Thoracic aorta (tissue), 2 donors: ENCODE data around the gene ETNK1. TPM values are rescaled to one million over a fixed set of nuclear protein-coding genes. Genes with fewer than 3 reads are reported as not detected.

ENCODE experiments used
- ATAC-seq: fragments of 150-250 bp; one replicate; pipeline ENCODE4 v1.8.0; 2017; ENCODE audit warnings: low read depth; ENCODE audit not compliant: insufficient number of reproducible peaks, low FRiP score
- DNase-seq: peaks from one replicate; pipeline ENCODE4 v3.0.0-alpha.2; 2020; ENCODE audit warnings: low spot score
- H3K27ac ChIP-seq, 2 donors: fragments of 200-600 bp; sonication (generic); 1 replicate in 1 of 2; 2 replicates in 1 of 2; pipeline ENCODE4 v1.5.1; 2016; ENCODE audit warnings: mild to moderate bottlenecking in 2 of 2, moderate library complexity in 2 of 2
- H3K27me3 ChIP-seq: fragments of 200-600 bp; sonication (generic); replicated peaks from 2 replicates; pipeline ENCODE4 v1.6.0; 2016; ENCODE audit warnings: mild to moderate bottlenecking; ENCODE audit not compliant: insufficient read depth
- H3K36me3 ChIP-seq: fragments of 200-600 bp; sonication (generic); one replicate; pipeline ENCODE4 v1.5.1; 2016
- H3K4me1 ChIP-seq, 2 donors: fragments of 200-600 bp; sonication (generic); 1 replicate in 1 of 2; 2 replicates in 1 of 2; pipeline versions ENCODE4 v1.5.1 to v1.6.0; 2016; ENCODE audit warnings: low read depth in 2 of 2, mild to moderate bottlenecking in 1 of 2; ENCODE audit not compliant: control insufficient read depth in 1 of 2
- H3K4me3 ChIP-seq: fragments of 200-600 bp; sonication (generic); 2 replicates; pipeline ENCODE4 v1.5.1; 2016; ENCODE audit warnings: mild to moderate bottlenecking
- H3K9me3 ChIP-seq: fragments of 200-600 bp; sonication (generic); 2 replicates; pipeline ENCODE4 v1.5.1; 2016
- total RNA-seq, 2 donors: library from RNA; depleted of rRNA; stranded (reverse); fragments of >200 nt; gene quantifications; one replicate each; pipeline versions ENCODE4 v1.1.0 to v1.2.3, GENCODE V29; 2016
- TF ChIP-seq, protein P1 (sequence below): fragments of 200-600 bp; sonication (generic); IDR thresholded peaks from one replicate; pipeline ENCODE4 v1.5.1; 2019; ENCODE audit warnings: antibody characterized with exemption

The ETNK1 gene
- total RNA-seq, 2 donors from 2014 or later, result 24.9 to 38.0 TPM

DNA sequence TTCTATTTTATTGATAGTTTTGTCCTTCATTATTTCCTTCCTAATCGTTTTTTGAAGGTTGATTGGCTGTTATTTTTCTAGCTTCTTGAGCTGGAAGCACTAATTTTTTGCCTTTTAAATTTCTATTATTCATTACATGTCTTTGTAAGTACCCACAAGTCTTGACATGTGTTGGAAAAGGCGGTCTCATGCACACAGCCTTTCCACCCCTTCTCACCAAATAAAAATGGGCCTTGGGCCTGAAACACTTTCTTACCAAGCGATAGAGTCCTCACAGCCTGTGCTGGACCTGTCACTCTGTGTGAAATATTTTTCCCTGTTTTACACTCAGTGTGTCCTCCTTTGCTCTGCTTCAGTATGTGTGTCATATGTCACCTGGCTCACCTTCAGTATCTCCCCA lies 9.9 kb downstream of the ETNK1 start:
- ATAC-seq (no peak), DNase-seq (no peak)
- no peaks in the 10 kb centered on the region for H3K36me3 ChIP-seq
- peaks cover 19 to 26% of the 10 kb centered on the region in 2 donors for H3K4me1 ChIP-seq
- TF ChIP-seq, protein P1, sequence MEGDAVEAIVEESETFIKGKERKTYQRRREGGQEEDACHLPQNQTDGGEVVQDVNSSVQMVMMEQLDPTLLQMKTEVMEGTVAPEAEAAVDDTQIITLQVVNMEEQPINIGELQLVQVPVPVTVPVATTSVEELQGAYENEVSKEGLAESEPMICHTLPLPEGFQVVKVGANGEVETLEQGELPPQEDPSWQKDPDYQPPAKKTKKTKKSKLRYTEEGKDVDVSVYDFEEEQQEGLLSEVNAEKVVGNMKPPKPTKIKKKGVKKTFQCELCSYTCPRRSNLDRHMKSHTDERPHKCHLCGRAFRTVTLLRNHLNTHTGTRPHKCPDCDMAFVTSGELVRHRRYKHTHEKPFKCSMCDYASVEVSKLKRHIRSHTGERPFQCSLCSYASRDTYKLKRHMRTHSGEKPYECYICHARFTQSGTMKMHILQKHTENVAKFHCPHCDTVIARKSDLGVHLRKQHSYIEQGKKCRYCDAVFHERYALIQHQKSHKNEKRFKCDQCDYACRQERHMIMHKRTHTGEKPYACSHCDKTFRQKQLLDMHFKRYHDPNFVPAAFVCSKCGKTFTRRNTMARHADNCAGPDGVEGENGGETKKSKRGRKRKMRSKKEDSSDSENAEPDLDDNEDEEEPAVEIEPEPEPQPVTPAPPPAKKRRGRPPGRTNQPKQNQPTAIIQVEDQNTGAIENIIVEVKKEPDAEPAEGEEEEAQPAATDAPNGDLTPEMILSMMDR, result no peak
- no peaks in the 10 kb centered on the region for H3K27me3 ChIP-seq
- no peaks in the 10 kb centered on the region for H3K9me3 ChIP-seq
- no peak overlapping the region for H3K27ac ChIP-seq
- no peak overlapping the region for H3K4me3 ChIP-seq

DNA sequence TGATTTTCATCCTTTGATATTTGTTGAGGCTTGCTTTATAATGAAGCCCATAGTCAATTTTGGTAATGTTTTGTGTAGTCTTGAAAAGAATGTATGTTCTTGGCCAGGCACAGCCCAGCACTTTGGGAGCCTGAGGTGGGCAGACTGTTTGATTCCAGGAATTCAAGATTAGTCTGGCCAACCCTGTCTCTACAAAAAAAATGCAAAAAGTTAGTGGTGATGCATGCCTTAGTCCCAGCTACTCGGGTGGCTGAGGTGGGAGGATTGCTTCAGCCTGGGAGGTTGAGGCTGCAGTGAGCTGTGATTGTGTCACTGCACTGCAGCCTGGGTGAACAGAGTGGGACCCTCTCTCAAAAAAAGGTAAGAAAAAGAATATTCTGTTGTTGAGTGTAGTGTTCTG lies 10.8 kb downstream of the ETNK1 start:
- Histone ChIP-seq H3K4me3 (no peak overlapping the region), H3K27me3 (no peaks in the 10 kb centered on the region), H3K4me1 (peaks cover 14 to 21% of the 10 kb centered on the region in 2 donors), H3K27ac (no peak overlapping the region), H3K36me3 (no peaks in the 10 kb centered on the region), H3K9me3 (no peaks in the 10 kb centered on the region)
- TF ChIP-seq, protein P1, result no peak
- DNase-seq (no peak), ATAC-seq (no peak)

DNA sequence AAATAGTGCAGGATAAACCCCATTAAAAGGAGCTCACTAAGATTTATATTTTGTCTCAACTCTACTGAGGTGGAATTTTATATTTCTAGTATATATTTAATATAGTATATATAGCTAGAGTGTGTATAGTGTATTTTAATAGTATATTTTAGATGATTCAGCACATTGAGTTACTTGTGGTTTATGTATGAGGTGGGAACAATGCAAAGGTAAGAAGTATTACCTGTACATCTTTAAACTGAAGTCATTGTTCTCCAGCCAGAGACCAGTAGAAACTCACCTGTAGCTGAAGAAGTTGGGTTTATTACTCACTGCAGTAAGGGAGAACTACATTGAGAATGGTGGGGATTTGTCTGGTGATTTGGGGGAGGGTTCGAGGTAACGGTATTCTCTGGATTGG lies 15.9 kb downstream of the ETNK1 start:
- H3K27ac ChIP-seq, result no peak overlapping the region
- no peak for DNase-seq
- H3K4me1 ChIP-seq, result peaks cover 6 to 26% of the 10 kb centered on the region in 2 donors
- TF ChIP-seq, protein P1, result no peak
- no peak for ATAC-seq
- H3K27me3 ChIP-seq, result no peaks in the 10 kb centered on the region
- no peaks in the 10 kb centered on the region for H3K36me3 ChIP-seq
- no peaks in the 10 kb centered on the region for H3K9me3 ChIP-seq
- no peak overlapping the region for H3K4me3 ChIP-seq

DNA sequence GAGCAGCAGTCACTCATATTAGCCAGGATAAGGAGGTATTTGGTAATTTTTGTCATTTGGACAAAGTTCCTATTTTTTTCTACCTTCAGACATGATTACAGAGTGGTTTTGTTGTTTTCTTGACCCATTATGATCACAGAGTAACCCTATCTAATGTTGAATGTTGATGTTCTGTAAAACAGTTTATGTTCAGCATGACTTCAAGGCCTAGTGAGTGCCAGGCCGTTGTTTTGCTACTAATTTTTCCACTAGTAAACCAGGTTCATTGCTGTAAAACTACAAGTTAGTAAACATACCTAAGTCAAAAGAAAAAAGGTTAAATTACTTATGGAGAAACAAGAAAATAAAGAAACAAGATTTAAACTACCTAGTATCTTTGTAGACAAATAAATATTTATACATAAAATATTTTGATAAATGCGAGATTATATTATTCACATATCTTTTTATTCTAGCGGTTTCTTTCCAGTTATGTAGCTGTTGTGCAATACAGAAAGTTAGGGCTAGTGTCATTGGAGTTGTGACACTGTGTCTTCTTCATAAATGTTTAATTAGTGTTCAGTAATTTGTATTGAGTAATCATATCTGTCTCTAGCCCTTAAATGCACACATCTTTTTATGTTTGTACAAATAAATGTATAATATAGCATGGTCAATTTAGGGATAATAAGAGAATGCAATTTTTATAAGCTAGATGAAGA lies 16.5 kb downstream of the ETNK1 start:
- Histone ChIP-seq H3K4me3 (no peak overlapping the region), H3K27ac (no peak overlapping the region), H3K27me3 (no peaks in the 10 kb centered on the region), H3K9me3 (no peaks in the 10 kb centered on the region), H3K4me1 (peaks cover 0 to 21% of the 10 kb centered on the region in 2 donors), H3K36me3 (no peaks in the 10 kb centered on the region)
- DNase-seq (no peak), ATAC-seq (no peak)
- TF ChIP-seq, protein P1, result no peak

DNA sequence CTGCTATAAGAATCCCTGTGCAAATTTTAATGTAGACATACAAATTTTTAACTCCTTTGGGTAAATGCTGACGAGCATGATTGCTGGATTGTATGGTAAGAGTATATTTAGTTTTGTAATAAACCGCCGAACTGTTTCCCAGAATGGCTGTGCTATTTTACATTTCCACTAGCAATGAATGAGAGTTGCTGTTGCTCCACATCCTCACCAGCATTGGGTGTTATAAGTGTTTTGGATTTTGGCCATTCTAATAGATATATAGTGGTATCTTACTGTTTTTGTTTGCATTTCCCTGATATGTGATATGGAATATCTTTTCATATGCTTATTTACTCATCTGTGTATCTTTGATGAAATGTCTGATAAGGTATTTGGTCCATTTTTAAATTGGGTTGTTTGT lies 23.7 kb downstream of the ETNK1 start:
- ATAC-seq, result no peak
- no peak for DNase-seq
- no peaks in the 10 kb centered on the region for H3K36me3 ChIP-seq
- H3K9me3 ChIP-seq, result no peaks in the 10 kb centered on the region
- peaks cover 3 to 14% of the 10 kb centered on the region in 2 donors for H3K4me1 ChIP-seq
- H3K4me3 ChIP-seq, result no peak overlapping the region
- TF ChIP-seq, protein P1, result no peak
- H3K27ac ChIP-seq, result no peak overlapping the region
- no peaks in the 10 kb centered on the region for H3K27me3 ChIP-seq
